Measurements from ENCODE around the gene ZNF609.
"Not testable (repeated sequence)": the region's sequence is repeated elsewhere in the genome, so short reads cannot be mapped to it uniquely, and the experiment has no call there.

Gene ZNF609

DNA sequence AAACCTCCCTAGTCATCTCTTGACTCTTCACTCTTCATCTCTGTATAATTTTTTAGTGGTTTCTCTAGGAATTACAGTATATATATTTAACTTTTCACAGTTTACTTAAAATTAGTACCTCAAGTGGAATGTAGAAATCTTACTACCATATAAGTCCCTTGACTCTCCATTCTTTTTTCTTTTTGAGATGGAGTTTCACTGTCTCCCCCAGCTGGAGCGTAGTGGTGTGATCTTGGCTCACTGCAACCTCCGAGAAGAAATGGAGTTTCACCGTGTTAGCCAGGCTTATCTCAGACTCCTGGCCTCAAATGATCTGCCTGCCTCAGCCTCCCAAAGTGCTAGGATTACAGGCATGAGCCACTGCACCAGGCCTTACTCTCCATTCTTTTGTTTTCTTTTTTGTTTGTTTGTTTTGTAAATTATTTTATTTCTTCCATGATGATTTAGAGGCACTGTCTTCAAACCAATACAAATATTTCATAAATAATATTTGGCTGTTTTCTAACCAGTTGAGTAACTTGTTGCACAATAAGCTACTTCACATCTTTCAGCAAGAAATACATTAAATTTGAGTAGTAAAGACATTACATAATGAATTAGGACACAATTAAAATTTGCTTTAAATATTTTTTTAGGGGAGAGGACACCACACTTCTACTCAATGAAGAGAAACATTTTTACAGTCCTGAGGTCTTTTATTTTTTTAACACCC lies 170.2 kb downstream of the ZNF609 start:
- DNase-seq = no peak

DNA sequence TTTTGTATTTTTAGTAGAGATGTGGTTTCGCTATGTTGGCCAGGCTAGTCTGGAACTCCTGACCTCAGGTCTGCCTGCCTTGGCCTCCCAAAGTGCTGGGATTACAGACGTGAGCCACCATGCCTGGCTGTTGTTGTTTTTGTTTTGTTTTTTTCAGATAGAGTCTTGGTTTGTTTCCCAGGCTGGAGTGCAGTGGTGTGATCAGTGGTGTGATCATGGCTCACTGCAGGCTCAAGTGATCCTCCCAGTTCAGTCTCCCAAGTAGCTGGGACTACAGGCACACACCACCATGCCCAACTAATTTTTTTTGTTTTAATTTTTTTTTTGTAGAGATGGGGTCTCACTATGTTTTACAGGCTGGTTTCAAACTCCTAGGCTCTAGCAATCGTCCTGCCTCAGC lies 172.3 kb downstream of the ZNF609 start:
- not testable (repeated sequence) for DNase-seq

DNA sequence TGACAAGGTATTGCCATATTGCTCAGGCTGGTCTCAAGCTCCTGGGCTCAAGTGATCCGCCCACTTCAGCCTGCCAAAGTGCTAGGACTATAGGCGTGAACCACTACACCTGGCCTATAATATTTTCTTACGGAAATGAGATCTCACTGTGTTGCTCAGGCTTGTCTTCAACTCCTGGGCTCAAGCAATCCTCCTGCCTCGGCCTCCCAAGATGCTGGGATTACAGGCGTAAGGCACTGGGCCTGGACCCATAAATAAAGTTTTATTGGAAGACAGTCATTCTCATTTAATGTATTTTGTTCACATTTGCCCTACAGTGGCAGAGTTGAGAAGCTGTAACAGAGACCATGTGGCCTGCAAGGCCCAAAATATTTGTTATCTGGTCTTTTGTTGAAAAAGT lies 173.0 kb downstream of the ZNF609 start:
- DNase-seq = no peak

DNA sequence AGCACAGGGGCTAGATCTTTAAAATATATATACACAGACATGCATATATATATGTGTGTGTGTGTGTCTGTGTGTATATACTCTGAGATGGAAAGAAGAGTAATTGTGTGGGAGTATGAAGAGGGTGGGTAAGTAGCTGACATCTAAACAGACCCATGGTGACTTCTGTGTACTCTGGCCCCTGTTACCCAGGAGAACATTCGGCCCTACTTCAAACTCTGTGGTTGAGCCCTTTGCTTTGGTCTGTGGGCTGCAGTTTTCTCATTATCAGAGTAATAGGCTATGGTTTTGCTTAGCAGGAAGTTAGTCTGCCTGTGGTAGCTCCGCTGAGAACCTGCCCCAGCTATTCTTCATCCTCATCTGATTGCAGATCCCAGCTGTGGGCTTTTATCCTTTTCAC lies 173.6 kb downstream of the ZNF609 start:
- DNase-seq = peak; percentile 44

DNA sequence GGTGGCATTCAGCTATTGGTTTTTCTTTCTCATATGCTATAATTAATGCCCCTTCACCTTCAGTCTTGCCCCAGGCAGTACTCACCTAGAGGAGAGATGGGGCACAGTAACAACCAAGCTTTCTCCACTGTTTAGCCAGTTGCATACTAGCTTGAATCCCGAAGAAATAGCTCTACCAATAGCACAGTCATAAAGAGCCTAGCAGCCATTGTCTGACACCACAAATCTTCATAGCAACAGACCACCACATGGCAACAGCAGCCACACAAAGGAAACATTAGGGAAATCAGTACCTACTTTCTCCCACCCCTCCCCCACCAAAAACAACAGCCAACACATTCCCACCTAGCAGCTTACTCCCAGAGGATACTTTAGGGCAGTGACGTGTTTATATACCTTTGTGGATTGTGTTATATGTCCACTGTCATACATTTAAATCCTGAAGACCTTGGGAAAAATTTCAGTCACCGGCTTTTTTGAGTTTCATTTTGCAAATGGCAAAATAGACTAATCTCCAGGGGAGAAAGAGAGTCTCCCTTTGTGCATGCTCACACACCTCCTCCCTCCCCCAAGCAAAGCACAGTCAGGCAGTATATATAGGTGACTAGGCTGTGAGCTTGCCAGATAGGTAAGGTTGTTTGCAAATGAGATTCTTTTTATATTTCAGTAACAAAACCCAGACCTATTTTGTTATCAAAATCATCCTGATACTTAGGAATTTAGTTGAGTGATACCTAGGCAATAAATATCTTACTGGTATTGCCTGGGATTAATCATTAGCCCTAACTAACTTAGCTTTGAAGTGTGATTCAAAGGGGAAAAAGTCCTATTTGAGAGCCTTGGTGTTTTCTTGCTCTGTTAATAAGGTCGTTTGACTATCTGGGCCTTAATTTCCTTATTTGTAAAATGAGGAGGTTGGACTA lies 174.5 kb downstream of the ZNF609 start:
- peak; percentile 68 for DNase-seq

DNA sequence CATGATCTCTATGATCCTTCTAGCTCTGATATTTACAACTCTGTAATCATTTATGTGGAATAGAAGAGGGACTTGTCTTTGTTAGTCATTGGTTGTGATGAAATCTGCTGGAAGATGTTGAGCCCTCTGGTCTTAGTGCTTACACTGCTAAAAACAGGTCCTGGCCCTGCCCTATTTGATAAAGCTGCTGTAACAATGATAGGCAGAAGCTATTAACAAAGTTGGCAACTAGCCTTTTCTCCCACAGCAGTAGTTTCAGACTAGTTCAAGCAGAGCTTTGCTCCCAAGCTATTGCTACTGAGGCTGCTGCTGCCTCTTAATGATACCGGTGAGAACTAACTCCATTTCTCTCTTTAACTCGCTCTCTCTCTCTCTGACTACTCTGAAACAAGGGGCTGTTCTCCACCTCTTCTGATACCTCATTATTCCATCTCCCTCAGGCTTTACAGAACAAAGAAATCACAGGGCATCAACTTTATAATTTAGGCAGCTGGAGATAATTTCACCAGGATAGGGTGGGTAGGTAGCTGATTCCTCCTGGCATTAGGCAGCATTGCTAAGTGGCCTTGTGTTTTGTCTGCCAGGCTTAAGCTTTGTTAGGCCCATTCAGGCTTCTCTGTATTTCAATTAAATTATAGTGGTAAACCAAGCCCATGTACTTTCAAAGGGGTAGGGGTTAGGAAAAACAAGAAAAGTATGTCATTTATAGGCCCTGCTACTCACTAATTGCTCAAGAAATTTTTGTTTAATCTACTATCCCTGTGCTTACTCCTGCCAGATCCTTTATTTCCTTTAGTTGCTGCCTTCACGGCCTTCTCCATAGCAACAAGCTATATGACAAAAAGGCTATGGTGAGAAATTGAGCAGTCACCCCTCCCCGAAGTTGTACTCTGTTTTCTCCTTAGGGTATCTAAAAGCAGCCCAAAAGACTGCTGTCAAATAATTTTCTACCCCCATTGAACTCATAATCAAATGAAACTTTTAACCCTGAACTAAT lies 175.4 kb downstream of the ZNF609 start:
- peak; percentile 38 for DNase-seq

DNA sequence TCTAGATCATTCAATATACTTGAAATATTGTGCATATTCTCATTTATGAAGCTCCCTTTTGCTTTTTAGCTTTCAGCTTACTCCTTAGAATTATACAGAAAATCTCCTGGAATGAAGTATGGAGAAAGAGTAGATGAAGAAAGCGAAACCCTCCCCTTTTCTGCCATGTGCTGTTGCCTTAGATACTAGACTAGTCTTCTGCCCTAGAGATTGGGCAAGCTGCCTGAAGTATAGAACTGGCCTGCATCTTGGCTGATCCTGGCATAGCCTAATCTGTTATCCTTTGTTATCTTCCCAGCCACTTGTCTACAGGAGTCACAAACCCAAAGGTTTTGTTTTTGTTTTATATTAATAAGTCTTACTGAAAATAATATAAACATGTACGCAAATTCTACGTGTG lies 176.2 kb downstream of the ZNF609 start:
- DNase-seq = no peak

DNA sequence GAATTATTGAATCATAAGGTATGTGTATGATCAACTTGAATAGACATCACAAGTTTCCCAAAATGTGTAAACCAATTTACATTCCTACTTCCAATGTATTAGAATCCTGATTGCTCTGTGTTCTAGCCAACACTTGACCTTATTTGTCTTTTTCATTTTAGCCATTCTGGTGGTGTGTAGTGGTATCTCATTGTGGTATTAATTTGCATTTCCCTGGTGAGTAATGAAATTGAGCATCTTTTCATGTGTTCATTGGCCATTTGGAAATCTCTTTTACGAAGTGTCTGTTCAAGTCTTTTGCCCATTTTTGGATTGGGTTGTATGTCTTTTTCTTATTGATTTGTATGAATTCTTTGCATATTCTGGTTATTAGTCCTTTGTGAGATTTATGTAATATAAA lies 177.0 kb downstream of the ZNF609 start:
- DNase-seq = no peak

DNA sequence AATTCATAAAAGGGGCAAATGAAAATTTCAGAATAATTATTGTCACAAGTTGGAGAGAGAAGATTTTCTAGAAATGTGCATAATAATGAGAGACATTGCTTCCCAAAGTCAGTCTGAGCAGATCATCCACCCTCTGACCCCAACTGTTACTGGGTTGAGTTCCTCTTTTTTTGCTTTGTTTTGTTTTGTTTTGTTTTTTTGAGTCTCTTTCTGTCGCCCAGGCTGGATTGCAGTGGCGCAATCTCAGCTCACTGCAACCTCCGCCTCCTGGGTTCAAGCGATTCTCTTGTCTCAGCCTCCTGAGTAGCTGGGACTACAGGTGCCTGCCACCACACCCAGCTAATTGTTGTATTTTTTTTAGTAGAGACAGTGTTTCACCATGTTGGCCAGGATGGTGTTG lies 179.4 kb downstream of the ZNF609 start:
- DNase-seq = not testable (repeated sequence)

DNA sequence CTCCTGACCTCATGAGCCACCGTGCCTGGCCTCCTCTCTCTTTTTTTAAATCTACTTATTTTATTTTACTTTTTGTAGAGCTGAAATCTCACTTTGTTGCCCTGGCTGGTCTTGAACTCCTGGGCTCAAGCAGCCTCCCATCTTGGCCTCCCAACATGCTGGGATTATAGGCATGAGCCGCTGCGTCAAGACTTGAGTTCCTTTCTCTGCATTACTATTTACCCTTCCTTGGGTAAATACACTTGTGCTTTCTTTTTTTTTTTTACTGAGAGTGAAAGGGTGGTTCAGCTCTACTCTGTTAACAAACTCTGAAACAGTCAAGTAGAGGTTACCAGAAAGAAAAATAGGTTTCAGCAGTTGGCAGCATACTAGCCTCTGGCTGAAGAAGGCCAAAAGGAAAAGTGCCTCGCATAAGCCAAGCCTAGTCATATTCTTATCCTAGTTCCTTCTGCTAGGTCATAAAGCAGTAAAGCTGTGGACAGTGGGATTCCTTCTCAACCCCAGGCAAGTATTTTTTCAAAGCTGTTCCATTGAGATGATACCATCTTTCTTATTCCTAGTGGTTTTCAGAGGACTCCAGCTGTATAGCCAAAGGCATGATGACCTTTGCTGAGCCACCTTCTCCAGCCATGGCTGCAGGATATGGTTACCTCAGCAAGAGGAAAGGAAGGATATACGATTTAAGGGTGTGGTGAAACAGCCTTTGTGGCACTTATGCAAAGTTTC lies 179.9 kb downstream of the ZNF609 start:
- no peak for DNase-seq

DNA sequence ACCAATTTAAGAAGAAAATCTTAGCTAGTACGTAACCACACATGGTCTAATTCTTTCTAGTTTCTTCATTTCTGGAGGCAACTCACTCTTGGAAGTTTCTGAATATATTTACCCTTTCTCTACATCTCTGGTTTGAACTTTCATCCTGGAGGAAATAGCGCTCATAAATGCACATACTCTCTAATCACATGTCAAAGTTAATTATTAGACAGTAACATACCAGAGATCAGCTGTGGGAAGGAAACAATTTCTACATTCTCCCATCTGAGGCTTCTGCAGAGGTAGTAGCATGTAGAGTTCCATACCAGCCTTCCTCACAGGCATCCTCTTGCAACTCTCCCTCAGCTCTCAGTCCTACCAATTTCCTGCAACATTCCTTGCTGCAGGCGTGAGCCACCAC lies 182.5 kb downstream of the ZNF609 start:
- no peak for DNase-seq

DNA sequence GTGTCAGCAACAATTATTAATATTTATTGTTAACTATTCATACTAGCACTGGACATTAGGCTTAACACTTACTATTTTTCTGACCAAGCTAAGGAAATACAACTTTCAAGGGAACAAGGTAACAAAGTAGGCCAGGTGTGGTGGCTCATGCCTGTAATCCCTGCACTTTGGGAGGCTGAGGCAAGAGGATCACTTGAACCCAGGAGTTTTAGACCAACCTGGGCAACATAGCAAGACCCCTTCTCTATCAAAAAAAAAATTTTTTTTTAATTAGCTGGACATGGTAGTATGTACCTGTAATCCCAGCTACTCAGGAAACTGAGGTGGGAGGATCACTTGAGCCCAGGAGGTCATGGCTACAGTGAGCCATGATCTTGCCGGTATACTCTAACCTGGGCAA lies 183.3 kb downstream of the ZNF609 start:
- DNase-seq = no peak

DNA sequence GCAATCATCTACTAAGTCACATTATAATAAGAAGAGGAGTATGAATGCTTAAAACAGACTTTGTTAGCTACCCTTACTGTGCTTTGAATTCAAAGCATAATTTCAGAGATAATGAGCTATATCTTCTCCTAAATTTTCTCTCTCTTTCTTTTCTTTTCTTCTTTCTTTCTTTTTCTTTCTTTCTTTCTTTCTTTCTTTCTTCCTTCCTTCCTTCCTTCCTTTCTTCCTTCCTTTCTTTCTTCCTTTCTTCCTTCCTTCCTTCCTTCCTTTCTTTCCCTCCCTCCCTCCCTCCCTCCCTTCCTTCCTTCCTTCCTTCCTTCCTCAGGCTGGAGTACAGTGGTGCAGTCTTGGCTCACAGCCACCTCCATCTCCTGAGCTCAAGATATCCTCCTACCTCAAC lies 184.4 kb downstream of the ZNF609 start:
- not testable (repeated sequence) for DNase-seq

DNA sequence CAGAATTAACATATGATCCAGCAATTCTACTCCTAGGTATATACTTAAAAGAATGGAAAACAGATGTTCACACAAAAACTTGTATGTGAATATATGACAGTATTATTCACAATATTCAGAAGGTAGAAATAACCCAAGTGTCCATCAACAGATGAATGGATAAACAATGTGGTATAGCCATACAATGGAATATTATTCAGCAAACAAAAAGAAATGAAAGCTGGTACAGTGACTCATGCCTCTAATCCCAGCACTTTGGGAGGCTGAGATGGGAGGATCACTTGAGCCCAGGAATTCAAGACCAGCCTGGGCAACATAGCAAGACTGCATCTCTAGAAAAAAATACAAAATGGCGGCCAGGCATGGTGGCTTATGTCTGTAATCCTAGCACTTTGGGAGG lies 185.6 kb downstream of the ZNF609 start:
- DNase-seq = no peak

DNA sequence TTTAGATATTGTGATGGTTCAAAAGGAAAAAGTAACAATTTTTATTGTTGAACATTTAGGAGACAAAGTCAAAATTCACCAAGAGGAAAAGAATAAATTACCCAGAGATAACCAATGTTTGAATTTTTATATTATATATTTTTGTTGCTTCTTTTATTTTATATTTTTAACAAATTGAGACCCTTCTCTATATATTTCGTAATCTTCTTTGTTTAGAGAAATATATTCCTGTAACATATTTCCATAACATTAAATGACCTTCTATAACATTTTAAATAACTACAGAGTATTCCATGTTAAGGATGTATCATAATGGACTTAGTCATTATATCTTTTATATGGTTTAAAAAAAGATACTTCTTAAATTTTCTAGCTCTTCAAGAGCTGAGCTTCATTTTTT lies 187.0 kb downstream of the ZNF609 start:
- DNase-seq = no peak

DNA sequence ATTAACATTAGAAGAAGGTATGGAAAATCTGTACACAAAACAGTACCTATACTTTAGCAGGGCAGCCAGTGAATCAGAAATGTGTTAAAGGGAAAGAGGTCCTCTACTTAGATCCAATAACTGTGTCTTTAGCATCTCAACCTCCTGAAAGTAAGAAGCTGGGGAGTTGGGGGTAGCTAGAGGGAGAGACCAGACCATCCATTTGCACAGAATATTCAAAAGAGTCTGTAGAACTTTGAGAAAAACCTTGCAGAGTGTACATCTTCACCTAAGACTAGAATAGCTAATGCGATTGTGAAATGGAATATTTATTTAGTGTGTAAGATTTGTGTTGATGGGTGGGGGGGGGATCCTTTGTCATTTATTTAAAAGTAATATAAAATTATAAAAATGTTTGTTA lies 190.2 kb downstream of the ZNF609 start:
- no peak for DNase-seq

DNA sequence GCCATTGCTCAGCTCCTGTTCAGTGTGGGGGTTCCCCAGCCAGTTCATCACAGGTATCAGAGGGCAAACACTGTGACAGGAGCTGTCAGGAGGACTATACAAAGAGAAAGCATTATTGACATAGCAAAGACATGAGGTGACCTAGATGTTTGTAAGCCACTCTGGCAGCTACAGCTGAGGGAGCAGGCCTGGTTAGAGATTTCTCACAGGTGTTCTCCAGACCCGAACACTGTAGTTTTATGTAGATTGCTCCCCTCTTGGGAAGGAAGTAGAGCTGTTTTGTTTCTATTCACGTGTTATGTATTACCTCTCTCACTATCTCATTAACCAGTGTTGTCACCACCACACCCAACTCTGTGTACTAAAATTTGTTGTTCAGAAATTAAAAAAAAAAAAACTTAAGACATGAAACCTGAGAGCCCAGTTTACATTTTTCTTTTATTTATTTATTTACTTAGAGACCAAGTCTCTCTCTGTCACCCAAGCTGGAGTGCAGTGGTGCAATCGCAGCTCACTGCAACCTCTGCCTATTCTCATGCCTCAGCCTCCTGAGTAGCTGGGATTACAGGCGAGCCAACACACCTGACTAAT lies 191.3 kb downstream of the ZNF609 start:
- no peak for DNase-seq

DNA sequence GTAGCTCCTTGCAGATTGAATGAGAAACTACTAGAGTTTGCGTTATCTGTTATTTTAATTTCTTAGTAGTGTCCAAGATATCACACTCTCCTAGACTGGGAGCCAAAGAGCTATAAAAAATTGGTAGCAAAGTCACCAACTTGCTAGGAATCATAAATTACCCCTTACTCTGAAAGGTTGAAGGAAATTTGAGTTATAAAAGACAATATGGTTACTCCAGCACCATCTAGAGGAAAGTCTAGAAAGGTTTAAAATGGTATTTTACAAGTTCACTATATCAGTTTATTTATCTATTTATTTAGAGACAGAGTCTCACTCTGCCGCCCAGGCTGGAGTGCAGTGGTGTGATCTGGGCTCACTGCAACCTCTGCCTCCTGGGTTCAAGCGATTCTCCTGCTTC lies 193.4 kb downstream of the ZNF609 start:
- no peak for DNase-seq

DNA sequence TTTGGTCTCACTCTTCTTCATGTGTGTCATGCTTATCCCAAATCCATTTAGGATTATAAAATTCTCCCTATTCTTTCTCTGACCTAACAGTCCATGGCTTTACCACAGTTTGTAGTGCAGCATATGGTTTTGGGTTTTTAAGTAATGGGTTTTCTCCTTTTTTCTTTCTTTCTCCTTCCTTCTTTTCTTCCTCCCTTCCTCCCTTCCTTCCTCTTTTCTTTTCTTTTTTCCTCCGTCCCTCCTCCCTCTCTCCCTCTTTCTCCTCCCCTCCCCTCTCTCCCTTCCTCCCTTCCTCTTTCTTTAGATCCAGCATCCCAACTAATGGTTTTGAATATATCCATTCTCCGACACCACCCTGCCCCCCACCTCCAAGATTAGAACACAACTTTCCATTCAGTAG lies 196.1 kb downstream of the ZNF609 start:
- DNase-seq = no peak

DNA sequence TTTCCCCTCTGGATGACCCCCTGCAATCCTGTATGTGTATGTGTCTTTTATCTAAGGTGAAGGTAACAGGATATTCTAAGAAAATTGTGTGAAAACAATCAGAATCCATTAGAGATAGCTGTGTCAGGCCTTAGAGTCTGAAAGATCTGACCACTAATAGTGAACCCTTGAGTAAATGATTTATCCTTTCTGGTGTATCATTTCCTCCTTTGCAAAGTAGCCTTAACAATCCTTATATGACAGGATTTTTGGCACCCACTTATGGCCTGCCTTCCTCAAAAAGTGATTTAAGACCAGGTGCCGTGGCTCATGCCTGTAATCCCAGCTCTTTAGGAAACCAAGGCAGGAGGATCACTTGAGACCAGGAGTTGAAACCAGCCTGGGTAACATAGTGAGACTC lies 204.8 kb downstream of the ZNF609 start:
- no peak for DNase-seq

DNA sequence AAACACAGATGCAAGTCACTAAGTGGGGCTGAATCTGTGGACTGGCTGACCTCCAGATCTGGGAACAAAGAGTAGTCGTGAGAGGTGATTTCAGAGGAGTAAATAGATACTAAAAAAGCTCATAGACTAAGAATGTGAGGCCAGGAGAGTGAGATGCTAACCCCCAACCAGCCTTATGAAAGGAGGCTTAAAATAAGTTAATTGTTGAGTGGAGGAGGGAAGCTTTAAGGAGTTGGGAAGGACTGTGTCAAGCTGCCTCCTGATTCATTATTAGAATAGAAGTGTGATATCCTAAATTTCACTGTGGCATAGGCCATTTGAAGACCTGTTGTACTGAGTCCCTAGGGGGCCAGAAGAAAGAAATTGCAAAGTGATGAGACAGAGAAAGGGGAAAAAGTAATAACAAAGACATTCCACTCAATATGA lies 207.4 kb downstream of the ZNF609 start:
- DNase-seq = no peak

DNA sequence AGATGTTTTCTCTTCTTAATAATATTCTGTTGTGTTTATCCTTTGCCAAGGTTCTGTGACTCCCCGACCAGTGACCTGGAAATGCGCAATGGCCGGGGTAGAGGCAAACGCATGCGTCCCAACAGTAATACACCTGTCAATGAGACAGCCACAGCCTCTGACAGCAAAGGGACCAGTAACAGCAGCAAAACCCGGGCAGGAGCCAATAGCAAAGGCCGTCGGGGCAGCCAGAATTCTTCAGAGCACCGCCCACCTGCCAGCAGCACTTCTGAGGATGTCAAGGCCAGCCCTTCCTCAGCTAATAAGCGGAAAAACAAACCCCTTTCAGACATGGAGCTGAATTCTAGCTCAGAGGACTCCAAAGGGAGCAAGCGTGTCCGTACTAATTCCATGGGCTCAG lies 213.5 kb downstream of the ZNF609 start:
- no peak for DNase-seq

All from retina (tissue), 1 donor.